Loucy (cell line): ENCODE data around the gene SSBP3.

Experiments used
- EZH2phosphoT487 ChIP-seq: fragments of 200-600 bp; IDR thresholded peaks from 2 replicates; pipeline ENCODE4 v1.6.1; 2018; ENCODE audit warnings: antibody characterized with exemption, mild to moderate bottlenecking, moderate library complexity, borderline replicate concordance
- TF ChIP-seq, protein P1 (sequence below): fragments of 200-600 bp; sonication (generic); conservative IDR thresholded peaks from 2 replicates; pipeline ENCODE4 v1.5.1; 2014; ENCODE audit warnings: mild to moderate bottlenecking, antibody characterized with exemption, low read length

DNA sequence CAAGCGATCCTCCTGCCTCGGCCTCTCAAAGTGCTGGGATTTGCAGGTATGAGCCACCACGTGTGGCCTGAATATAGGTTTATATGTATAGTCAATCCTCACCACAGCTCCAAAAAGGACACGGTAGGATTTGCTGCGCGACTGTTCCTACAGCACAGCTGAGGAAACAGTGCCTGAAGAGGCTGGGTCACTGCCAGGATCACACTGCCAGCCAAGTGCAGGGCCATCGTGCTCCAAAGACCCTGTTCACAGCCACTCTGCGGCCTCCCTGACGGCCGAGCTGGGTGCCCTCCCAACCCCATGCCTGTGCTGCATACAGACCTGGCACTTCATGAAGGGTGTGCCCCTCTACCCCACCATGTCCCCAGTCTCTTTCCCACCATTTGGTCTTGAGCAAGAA, 134.9 kb downstream of the SSBP3 start:
- TF ChIP-seq, protein P1, sequence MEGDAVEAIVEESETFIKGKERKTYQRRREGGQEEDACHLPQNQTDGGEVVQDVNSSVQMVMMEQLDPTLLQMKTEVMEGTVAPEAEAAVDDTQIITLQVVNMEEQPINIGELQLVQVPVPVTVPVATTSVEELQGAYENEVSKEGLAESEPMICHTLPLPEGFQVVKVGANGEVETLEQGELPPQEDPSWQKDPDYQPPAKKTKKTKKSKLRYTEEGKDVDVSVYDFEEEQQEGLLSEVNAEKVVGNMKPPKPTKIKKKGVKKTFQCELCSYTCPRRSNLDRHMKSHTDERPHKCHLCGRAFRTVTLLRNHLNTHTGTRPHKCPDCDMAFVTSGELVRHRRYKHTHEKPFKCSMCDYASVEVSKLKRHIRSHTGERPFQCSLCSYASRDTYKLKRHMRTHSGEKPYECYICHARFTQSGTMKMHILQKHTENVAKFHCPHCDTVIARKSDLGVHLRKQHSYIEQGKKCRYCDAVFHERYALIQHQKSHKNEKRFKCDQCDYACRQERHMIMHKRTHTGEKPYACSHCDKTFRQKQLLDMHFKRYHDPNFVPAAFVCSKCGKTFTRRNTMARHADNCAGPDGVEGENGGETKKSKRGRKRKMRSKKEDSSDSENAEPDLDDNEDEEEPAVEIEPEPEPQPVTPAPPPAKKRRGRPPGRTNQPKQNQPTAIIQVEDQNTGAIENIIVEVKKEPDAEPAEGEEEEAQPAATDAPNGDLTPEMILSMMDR, result no peak
- no peak for TF ChIP-seq EZH2phosphoT487
